ENCODE results near the gene MGAT4B. TPM values are rescaled to one million over a fixed set of nuclear protein-coding genes. Genes with fewer than 3 reads are reported as not detected.

The MGAT4B gene
- total and polyA plus RNA-seq, 12 donors = 58.6 to 123 (median 98.0) TPM

DNA sequence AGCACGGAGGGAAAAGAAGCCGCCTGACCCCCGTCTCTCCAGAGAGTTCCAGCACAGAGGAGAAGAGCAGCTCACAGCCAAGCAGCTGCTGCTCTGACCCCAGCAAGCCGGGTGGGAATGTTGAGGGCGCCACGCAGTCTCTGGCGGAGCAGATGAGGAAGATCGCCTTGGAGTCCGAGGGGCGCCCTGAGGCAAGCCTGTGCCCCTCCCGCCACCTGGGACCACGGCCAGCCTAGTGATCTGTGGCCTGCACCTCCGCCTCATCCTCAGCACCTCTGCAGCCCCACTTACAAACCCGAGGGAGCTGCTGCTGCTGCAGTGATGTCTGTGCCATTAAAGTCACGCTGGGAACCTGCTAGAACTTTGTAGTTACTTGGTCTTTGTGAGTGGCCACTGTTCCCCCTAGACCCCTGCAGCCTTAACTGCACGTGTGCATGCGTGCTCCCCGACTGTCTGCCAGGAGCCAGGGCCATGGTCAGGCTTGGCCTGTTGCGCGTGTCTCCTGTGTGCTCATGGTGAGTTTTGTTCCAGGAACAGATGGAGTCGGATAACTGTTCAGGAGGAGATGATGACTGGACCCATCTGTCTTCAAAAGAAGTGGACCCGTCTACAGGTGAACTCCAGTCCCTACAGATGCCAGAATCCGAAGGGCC, 26.5 kb upstream of the MGAT4B start:
- DNase-seq (no peak), ATAC-seq (peak in 1 of 8 donors; percentile 3)
- intact Hi-C loops (cut with DNase I) = no loop called here
- TF ChIP-seq, protein P1, sequence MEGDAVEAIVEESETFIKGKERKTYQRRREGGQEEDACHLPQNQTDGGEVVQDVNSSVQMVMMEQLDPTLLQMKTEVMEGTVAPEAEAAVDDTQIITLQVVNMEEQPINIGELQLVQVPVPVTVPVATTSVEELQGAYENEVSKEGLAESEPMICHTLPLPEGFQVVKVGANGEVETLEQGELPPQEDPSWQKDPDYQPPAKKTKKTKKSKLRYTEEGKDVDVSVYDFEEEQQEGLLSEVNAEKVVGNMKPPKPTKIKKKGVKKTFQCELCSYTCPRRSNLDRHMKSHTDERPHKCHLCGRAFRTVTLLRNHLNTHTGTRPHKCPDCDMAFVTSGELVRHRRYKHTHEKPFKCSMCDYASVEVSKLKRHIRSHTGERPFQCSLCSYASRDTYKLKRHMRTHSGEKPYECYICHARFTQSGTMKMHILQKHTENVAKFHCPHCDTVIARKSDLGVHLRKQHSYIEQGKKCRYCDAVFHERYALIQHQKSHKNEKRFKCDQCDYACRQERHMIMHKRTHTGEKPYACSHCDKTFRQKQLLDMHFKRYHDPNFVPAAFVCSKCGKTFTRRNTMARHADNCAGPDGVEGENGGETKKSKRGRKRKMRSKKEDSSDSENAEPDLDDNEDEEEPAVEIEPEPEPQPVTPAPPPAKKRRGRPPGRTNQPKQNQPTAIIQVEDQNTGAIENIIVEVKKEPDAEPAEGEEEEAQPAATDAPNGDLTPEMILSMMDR (IDR thresholded peaks at IDR 0.05) = no peak
- WGBS, 2 donors = 88% methylated on average over 23 of the region's 23 CpGs
- no peak overlapping the region for H3K27ac ChIP-seq
- peaks cover 12 to 97% (median 82%) of the 10 kb centered on the region in 9 donors for H3K36me3 ChIP-seq
- no peaks in the 10 kb centered on the region for H3K9me3 ChIP-seq
- no peaks in the 10 kb centered on the region for H3K27me3 ChIP-seq
- peaks cover 0 to 44% (median 16%) of the 10 kb centered on the region in 9 donors for H3K4me1 ChIP-seq
- no peak overlapping the region for H3K4me3 ChIP-seq

DNA sequence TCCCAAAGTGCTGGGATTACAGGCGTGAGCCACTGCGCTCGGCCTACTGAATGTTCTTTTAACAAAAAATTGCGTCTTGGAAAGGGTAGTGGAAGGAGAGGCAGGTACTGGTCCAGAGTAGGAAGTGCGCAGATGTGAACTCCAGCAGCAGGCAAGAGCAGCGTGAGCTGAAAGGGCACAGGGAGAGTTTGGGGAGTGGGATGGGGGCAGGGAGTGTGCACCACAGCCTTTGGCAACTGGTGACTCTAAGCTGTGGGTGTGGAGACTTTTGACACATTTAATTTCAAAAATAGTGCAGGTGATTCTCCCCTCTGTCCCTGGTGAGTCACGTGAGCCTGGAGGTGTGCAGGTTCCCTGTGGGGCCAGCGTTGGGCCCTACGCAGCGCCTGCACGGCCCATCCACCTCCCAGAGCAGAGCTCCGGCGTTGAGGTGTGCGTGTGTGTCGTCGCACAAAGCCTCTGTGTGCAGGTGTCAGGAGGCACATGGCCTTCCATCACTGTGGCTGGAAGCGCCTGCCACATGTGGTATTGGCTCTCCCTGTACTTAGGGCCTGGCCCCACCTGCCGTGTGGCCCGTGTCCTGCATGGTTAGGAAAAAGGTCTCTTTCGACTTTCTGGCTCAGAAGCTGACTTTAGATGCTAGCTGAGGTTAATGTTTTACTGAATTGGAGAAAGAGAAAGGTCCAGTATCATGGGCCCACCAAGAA, 25.5 kb upstream of the MGAT4B start:
- ATAC-seq (peak in 2 of 8 donors; percentile 7 to 10), DNase-seq (no peak)
- Histone ChIP-seq H3K4me1 (peaks cover 0 to 53% (median 16%) of the 10 kb centered on the region in 9 donors), H3K36me3 (peaks cover 12 to 97% (median 79%) of the 10 kb centered on the region in 9 donors), H3K27ac (no peak overlapping the region), H3K4me3 (no peak overlapping the region), H3K27me3 (no peaks in the 10 kb centered on the region), H3K9me3 (no peaks in the 10 kb centered on the region)
- TF ChIP-seq, protein P1 (IDR thresholded peaks at IDR 0.05) = no peak
- intact Hi-C loops (cut with DNase I) = no loop called here
- WGBS, 2 donors = 90 to 94% methylated on average over 20 of the region's 20 CpGs

DNA sequence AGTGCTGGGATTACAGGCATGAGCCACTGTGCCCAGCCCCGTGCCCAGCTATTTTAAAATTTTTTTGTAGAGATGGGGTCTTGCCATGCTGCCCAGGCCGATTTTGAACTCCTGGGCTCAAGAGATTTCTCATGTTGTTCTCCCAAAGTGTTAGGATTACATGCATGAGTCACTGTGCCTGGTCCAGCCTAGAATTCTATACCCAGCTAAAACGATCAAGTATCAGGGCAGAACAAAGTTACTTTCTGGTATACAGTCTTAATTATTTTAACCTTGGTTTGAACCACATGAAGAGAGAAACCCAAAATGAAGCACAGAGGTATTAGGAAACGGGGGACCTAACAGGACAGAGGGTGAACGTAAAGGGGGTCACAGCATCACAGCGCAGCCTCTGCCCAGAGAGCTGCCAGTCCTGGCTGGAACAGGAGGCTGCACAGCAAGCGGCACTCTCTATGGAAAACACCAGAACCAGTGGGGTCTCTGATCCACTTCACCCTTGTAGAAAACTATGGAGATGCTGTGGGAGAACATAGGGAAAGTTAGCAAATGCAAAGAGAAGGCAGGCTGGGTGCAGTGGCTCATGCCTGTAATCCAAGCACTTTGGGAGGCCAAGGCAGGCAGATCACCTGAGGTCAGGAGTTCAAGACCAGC, 24.3 kb upstream of the MGAT4B start:
- Histone ChIP-seq H3K9me3 (no peaks in the 10 kb centered on the region), H3K4me1 (peaks cover 0 to 55% (median 16%) of the 10 kb centered on the region in 9 donors), H3K27ac (no peak overlapping the region), H3K4me3 (no peak overlapping the region), H3K27me3 (no peaks in the 10 kb centered on the region), H3K36me3 (peaks cover 12 to 97% (median 76%) of the 10 kb centered on the region in 9 donors)
- TF ChIP-seq, protein P1 (IDR thresholded peaks at IDR 0.05) = no peak
- no peak for ATAC-seq
- WGBS, 2 donors = 95 to 97% methylated on average over 7 of the region's 7 CpGs
- intact Hi-C loops (cut with DNase I) = no loop called here
- no peak for DNase-seq

DNA sequence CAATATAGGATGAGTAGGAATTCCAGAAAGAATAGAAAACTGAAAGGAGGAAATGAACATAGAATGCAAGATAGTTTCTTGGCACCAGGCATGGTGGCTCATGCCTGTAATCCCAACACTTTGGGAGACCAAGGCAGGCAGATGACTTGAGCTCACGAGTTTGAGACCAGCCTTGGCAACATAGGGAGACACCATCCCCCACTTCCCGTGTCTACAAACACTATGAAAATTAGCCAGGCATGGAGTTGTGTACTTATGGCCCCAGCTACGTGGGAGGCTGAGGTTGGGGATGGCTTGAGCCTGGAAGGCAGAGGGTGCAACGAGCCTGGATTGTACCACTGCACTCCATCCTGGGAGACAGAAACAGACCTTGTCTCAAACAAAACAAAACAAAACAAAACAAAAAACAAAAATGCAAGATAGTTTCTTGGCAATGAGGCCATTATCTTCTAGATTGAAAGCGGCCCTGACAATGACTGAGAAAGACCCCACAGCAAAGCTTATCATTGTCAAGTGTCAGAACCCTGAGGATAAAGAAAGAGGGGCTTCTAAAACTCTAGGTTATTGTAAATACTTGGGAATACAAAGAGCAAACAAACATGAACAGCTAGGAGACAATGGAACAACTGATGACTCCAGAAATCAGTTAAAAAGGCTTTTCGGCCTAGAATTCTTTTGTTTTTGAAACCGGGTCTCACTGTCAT, 23.2 kb upstream of the MGAT4B start:
- Histone ChIP-seq H3K36me3 (peaks cover 16 to 97% (median 83%) of the 10 kb centered on the region in 9 donors), H3K4me3 (no peak overlapping the region), H3K4me1 (peaks cover 0 to 65% (median 19%) of the 10 kb centered on the region in 9 donors), H3K9me3 (no peaks in the 10 kb centered on the region), H3K27me3 (no peaks in the 10 kb centered on the region), H3K27ac (peak overlapping the region in 3 of 10 donors; percentile 15 to 30 (median 21))
- WGBS, 2 donors = 82 to 84% methylated on average over 7 of the region's 7 CpGs
- intact Hi-C loops (cut with DNase I) = loop anchor here in 1 of 10 donors (10.0 kb wide), 1 partner anchor 75 kb away; the partner anchor contains the start of gene TBC1D9B
- TF ChIP-seq, protein P1 (IDR thresholded peaks at IDR 0.05) = no peak
- DNase-seq = no peak
- no peak for ATAC-seq
